ENCODE results near the gene FAM13A.

FAM13A gene

GRCh38 chr4:88728146-88728545 is 328.8 kb downstream of the FAM13A start:
- H3F3A ChIP-seq (ENCODE audit: insufficient read depth, low read length), result no peaks in the 10 kb centered on the region
- no peaks in the 10 kb centered on the region for H3K9me3 ChIP-seq (replicated peaks; ENCODE audit: insufficient read depth, low read length)
- H3K79me2 ChIP-seq (ENCODE audit: low read length), result no peaks in the 10 kb centered on the region
- no peaks in the 10 kb centered on the region for H3K36me3 ChIP-seq (replicated peaks; ENCODE audit: insufficient read depth, low read length)
- no peaks in the 10 kb centered on the region for H3K4me1 ChIP-seq (ENCODE audit: low read length)
- no peak overlapping the region for H3K4me2 ChIP-seq (ENCODE audit: low read depth, low read length)
- no peak for DNase-seq
- TF ChIP-seq EZH2 (optimal IDR thresholded peaks at IDR 0.05; ENCODE audit: low read depth, low read length) (no peak), EZH2phosphoT487 (IDR thresholded peaks at IDR 0.05; ENCODE audit: low read length) (no peak), CTCF (IDR thresholded peaks at IDR 0.05; ENCODE audit: low read length) (no peak)
- no peak overlapping the region for H3K9ac ChIP-seq (ENCODE audit: low read length)
- H2AFZ ChIP-seq (ENCODE audit: low read length), result no peak overlapping the region
- H3K9me2 ChIP-seq (replicated peaks; ENCODE audit: insufficient read depth, low read length), result no peaks in the 10 kb centered on the region
- H3K27me3 ChIP-seq (replicated peaks; ENCODE audit: insufficient read depth, low read length), result no peaks in the 10 kb centered on the region
- H3K27ac ChIP-seq (ENCODE audit: low read length), result no peak overlapping the region
- H4K20me1 ChIP-seq (ENCODE audit: insufficient read depth, low read length), result no peaks in the 10 kb centered on the region
- no peak overlapping the region for H3K4me3 ChIP-seq (ENCODE audit: low read length)

GRCh38 chr4:88725986-88726385 is 331.0 kb downstream of the FAM13A start:
- H3K4me3 ChIP-seq (ENCODE audit: low read length), result no peak overlapping the region
- no peak for TF ChIP-seq CTCF (IDR thresholded peaks at IDR 0.05; ENCODE audit: low read length)
- TF ChIP-seq EZH2 (optimal IDR thresholded peaks at IDR 0.05; ENCODE audit: low read depth, low read length), result no peak
- TF ChIP-seq EZH2phosphoT487 (IDR thresholded peaks at IDR 0.05; ENCODE audit: low read length), result no peak
- no peaks in the 10 kb centered on the region for H3K9me2 ChIP-seq (replicated peaks; ENCODE audit: insufficient read depth, low read length)

GRCh38 chr4:88725143-88725542 is 331.8 kb downstream of the FAM13A start:
- no peak overlapping the region for H3K4me2 ChIP-seq (ENCODE audit: low read depth, low read length)
- H3K4me1 ChIP-seq (ENCODE audit: low read length), result no peaks in the 10 kb centered on the region
- no peak for DNase-seq
- H3K36me3 ChIP-seq (replicated peaks; ENCODE audit: insufficient read depth, low read length), result no peaks in the 10 kb centered on the region
- H2AFZ ChIP-seq (ENCODE audit: low read length), result no peak overlapping the region
- H3K4me3 ChIP-seq (ENCODE audit: low read length), result no peak overlapping the region
- H3K27ac ChIP-seq (ENCODE audit: low read length), result no peak overlapping the region
- no peak overlapping the region for H3K9ac ChIP-seq (ENCODE audit: low read length)
- H3K79me2 ChIP-seq (ENCODE audit: low read length), result no peaks in the 10 kb centered on the region
- no peaks in the 10 kb centered on the region for H3K27me3 ChIP-seq (replicated peaks; ENCODE audit: insufficient read depth, low read length)
- TF ChIP-seq EZH2 (optimal IDR thresholded peaks at IDR 0.05; ENCODE audit: low read depth, low read length), result no peak
- no peak for TF ChIP-seq CTCF (IDR thresholded peaks at IDR 0.05; ENCODE audit: low read length)
- no peak for TF ChIP-seq EZH2phosphoT487 (IDR thresholded peaks at IDR 0.05; ENCODE audit: low read length)
- no peaks in the 10 kb centered on the region for H4K20me1 ChIP-seq (ENCODE audit: insufficient read depth, low read length)
- no peaks in the 10 kb centered on the region for H3F3A ChIP-seq (ENCODE audit: insufficient read depth, low read length)
- H3K9me2 ChIP-seq (replicated peaks; ENCODE audit: insufficient read depth, low read length), result no peaks in the 10 kb centered on the region
- H3K9me3 ChIP-seq (replicated peaks; ENCODE audit: insufficient read depth, low read length), result no peaks in the 10 kb centered on the region

More at GRCh38 chr4:88725986-88726385, 331.0 kb downstream of the FAM13A start:
- Histone ChIP-seq H3K36me3 (replicated peaks; ENCODE audit: insufficient read depth, low read length) (no peaks in the 10 kb centered on the region), H4K20me1 (ENCODE audit: insufficient read depth, low read length) (no peaks in the 10 kb centered on the region), H3K4me2 (ENCODE audit: low read depth, low read length) (no peak overlapping the region), H3K9me3 (replicated peaks; ENCODE audit: insufficient read depth, low read length) (no peaks in the 10 kb centered on the region), H3K9ac (ENCODE audit: low read length) (no peak overlapping the region), H3F3A (ENCODE audit: insufficient read depth, low read length) (no peaks in the 10 kb centered on the region), H3K79me2 (ENCODE audit: low read length) (no peaks in the 10 kb centered on the region), H2AFZ (ENCODE audit: low read length) (no peak overlapping the region), H3K27me3 (replicated peaks; ENCODE audit: insufficient read depth, low read length) (no peaks in the 10 kb centered on the region), H3K27ac (ENCODE audit: low read length) (no peak overlapping the region), H3K4me1 (ENCODE audit: low read length) (no peaks in the 10 kb centered on the region)
- DNase-seq, result no peak

Measured in MM.1S (cell line).